IMR-90 (cell line): ENCODE data around the gene ASCL1. TPM values are rescaled to one million over a fixed set of nuclear protein-coding genes. Genes with fewer than 3 reads are reported as not detected.

ENCODE experiments used
- ATAC-seq: fragments of 200-7000 bp; cut with Tn5 transposase; 2 replicates; pipeline ENCODE4 v1.9.1; 2020; ENCODE audit warnings: low read depth, mild to moderate bottlenecking, moderate library complexity
- BruUV-seq: library from RNA; stranded (reverse); fragments of 400-500 nt; replicated peaks from 2 replicates; lab custom pipeline; 2021; lab: Mats Ljungman, UMichigan
- CTCF ChIA-PET: fragments of 300-600 bp; formaldehyde crosslinking; extraction: SDS; loops from one replicate; lab custom pipeline; 2021; ENCODE audit warnings: antibody characterized with exemption; lab: Yijun Ruan, JAX
- POLR2A ChIA-PET: fragments of 300-600 bp; sonication (Branson Sonifier 250); formaldehyde crosslinking; loops from one replicate; lab custom pipeline; 2022; ENCODE audit warnings: antibody characterized with exemption; ENCODE audit not compliant: unreplicated experiment; lab: Charles Lee
- DNase-seq: peaks from one replicate; pipeline ENCODE4 v3.0.0; 2013
- H2AFZ ChIP-seq: replicated peaks from 2 replicates; pipeline ENCODE3; 2013; ENCODE audit warnings: low read length, mild to moderate bottlenecking; ENCODE audit not compliant: poor library complexity
- H2AK5ac ChIP-seq: 2 replicates; pipeline ENCODE4 v1.6.1; 2013; ENCODE audit warnings: low read depth, low read length, inconsistent platforms
- H2AK9ac ChIP-seq: replicated peaks from 2 replicates; pipeline ENCODE3; 2013; ENCODE audit warnings: mild to moderate bottlenecking, low read depth, low read length, moderate library complexity; ENCODE audit not compliant: poor library complexity
- H2BK120ac ChIP-seq: 2 replicates; pipeline ENCODE4 v1.6.1; 2013; ENCODE audit warnings: low read depth, low read length, inconsistent platforms
- H2BK15ac ChIP-seq: 3 replicates; pipeline ENCODE4 v1.6.1; 2013; ENCODE audit warnings: low read depth, low read length, inconsistent platforms
- H2BK20ac ChIP-seq: 2 replicates; pipeline ENCODE4 v1.6.1; 2013; ENCODE audit warnings: low read depth, mild to moderate bottlenecking, inconsistent platforms, low read length, moderate library complexity
- H2BK5ac ChIP-seq: 2 replicates; pipeline ENCODE4 v1.6.1; 2013; ENCODE audit warnings: mild to moderate bottlenecking, low read depth, low read length, inconsistent platforms; ENCODE audit not compliant: poor library complexity, severe bottlenecking
- H3K14ac ChIP-seq: replicated peaks from 2 replicates; pipeline ENCODE4 v1.6.1; 2013; ENCODE audit warnings: low read depth, low read length, inconsistent platforms
- H3K18ac ChIP-seq: 2 replicates; pipeline ENCODE4 v1.6.1; 2013; ENCODE audit warnings: low read depth, low read length, control low read depth
- H3K23ac ChIP-seq: 2 replicates; pipeline ENCODE4 v1.6.1; 2013; ENCODE audit warnings: low read depth, low read length, inconsistent platforms
- H3K27ac ChIP-seq: 2 replicates; pipeline ENCODE4 v1.5.1; 2013; ENCODE audit warnings: mild to moderate bottlenecking, control low read depth, low read length; ENCODE audit not compliant: insufficient read depth
- H3K27me3 ChIP-seq: 2 replicates; pipeline ENCODE4 v1.6.1; 2013; ENCODE audit warnings: low read length; ENCODE audit not compliant: control insufficient read depth, insufficient read depth
- H3K36me3 ChIP-seq: 2 replicates; pipeline ENCODE4 v1.6.1; 2013; ENCODE audit warnings: low read length, mixed read lengths; ENCODE audit not compliant: control insufficient read depth, insufficient read depth
- H3K4ac ChIP-seq: 2 replicates; pipeline ENCODE4 v1.6.1; 2013; ENCODE audit warnings: low read depth, low read length, inconsistent platforms
- H3K4me1 ChIP-seq: 2 replicates; pipeline ENCODE4 v1.6.1; 2013; ENCODE audit warnings: low read length, mixed read lengths; ENCODE audit not compliant: control insufficient read depth, insufficient read depth
- H3K4me2 ChIP-seq: 2 replicates; pipeline ENCODE4 v1.6.1; 2013; ENCODE audit warnings: low read depth, mild to moderate bottlenecking, control low read depth, low read length, moderate library complexity
- H3K4me3 ChIP-seq: 2 replicates; pipeline ENCODE4 v1.5.1; 2013; ENCODE audit warnings: low read depth, mild to moderate bottlenecking, control low read depth, low read length, moderate library complexity; ENCODE audit not compliant: insufficient read depth
- H3K56ac ChIP-seq: 2 replicates; pipeline ENCODE4 v1.6.1; 2013; ENCODE audit warnings: low read length, inconsistent platforms; ENCODE audit not compliant: insufficient read depth; ENCODE audit errors: extremely low read depth
- H3K79me1 ChIP-seq, 2 experiments: 2 replicates each; pipeline ENCODE4 v1.6.1; 2013; ENCODE audit warnings: low read length in 2 of 2, inconsistent platforms in 1 of 2, low read depth in 1 of 2
- H3K9ac ChIP-seq: 2 replicates; pipeline ENCODE4 v1.6.1; 2013; ENCODE audit warnings: low read depth, low read length, control low read depth
- H3K9me1 ChIP-seq: 2 replicates; pipeline ENCODE4 v1.6.1; 2013; ENCODE audit warnings: low read length, inconsistent platforms; ENCODE audit not compliant: insufficient read depth
- H3K9me3 ChIP-seq: 2 replicates; pipeline ENCODE4 v1.6.1; 2013; ENCODE audit warnings: low read length; ENCODE audit not compliant: control insufficient read depth, insufficient read depth
- H4K20me1 ChIP-seq: 2 replicates; pipeline ENCODE4 v1.6.1; 2013; ENCODE audit warnings: low read length, inconsistent platforms; ENCODE audit not compliant: insufficient read depth
- H4K5ac ChIP-seq: 2 replicates; pipeline ENCODE4 v1.6.1; 2013; ENCODE audit warnings: mild to moderate bottlenecking, low read depth, low read length, control low read depth
- H4K8ac ChIP-seq, 2 experiments: 2 replicates each; pipeline ENCODE4 v1.6.1; 2013; ENCODE audit warnings: low read depth in 2 of 2, low read length in 2 of 2, control low read depth in 1 of 2, inconsistent platforms in 1 of 2
- H4K91ac ChIP-seq: 2 replicates; pipeline ENCODE4 v1.6.1; 2013; ENCODE audit warnings: low read depth, low read length, inconsistent platforms; ENCODE audit not compliant: insufficient read depth
- BHLHE40 ChIP-seq: fragments of 150-350 bp; IDR thresholded peaks from 2 replicates; pipeline ENCODE4 v1.6.1; 2016; ENCODE audit warnings: mild to moderate bottlenecking, low read depth, low read length
- CHD1 ChIP-seq: IDR thresholded peaks from 2 replicates; pipeline ENCODE4 v1.6.1; 2012; ENCODE audit warnings: low read depth, low read length, improper control_type of control experiment
- RCOR1 ChIP-seq: IDR thresholded peaks from 2 replicates; pipeline ENCODE4 v1.6.1; 2012; ENCODE audit warnings: mild to moderate bottlenecking, low read length, improper control_type of control experiment; ENCODE audit not compliant: insufficient replicate concordance
- WGBS, 2 experiments: methylation state at CpG; one replicate each; pipeline versions ENCODE4 v1.1.5 to v1.1.7; 2013; ENCODE audit warnings: missing lambda C conversion rate in 2 of 2; ENCODE audit not compliant: insufficient read length in 1 of 2; ENCODE audit errors: extremely low coverage in 2 of 2; 5-methylcytosine and 5-hydroxymethylcytosine counted together
- dilution Hi-C: fragments of 300-500 bp; cut with HindIII; formaldehyde crosslinking; loops from one replicate; pipeline ENCODE4 v1.14.3; 2018; ENCODE audit warnings: low sequenced_read_pairs; ENCODE audit not compliant: unreplicated experiment
- in situ Hi-C: fragments of 300-500 bp; cut with MboI; formaldehyde crosslinking; loops from 3 replicates; pipeline ENCODE4 v1.14.3; 2019; ENCODE audit warnings: low sequenced_read_pairs, inconsistent platforms, mixed read lengths
- intact Hi-C: fragments of 100-400 bp; cut with micrococcal nuclease; formaldehyde crosslinking; loops from 2 replicates; pipeline ENCODE4 v1.10.0; 2022
- polyA plus RNA-seq, 3 experiments: library from polyadenylated mRNA; depleted of rRNA; stranded (reverse); fragments of >200 nt; gene quantifications; 2 replicates each; pipeline ENCODE4 v1.2.3, GENCODE V29; 2012; ENCODE audit warnings: low replicate concordance in 1 of 3
- total RNA-seq: library from RNA; depleted of rRNA; stranded (reverse); fragments of >200 nt; gene quantifications from 2 replicates; pipeline ENCODE4 v1.2.3, GENCODE V29; 2012
- TF ChIP-seq, protein P1 (sequence below): fragments of 150-350 bp; IDR thresholded peaks from 2 replicates; pipeline ENCODE4 v1.6.1; 2016; ENCODE audit warnings: low read depth, mild to moderate bottlenecking, low read length, moderate library complexity, borderline replicate concordance

ASCL1 gene
- total and polyA plus RNA-seq, 2 of the 4 experiments (the other 2 are of a cell fraction) = not detected

DNA sequence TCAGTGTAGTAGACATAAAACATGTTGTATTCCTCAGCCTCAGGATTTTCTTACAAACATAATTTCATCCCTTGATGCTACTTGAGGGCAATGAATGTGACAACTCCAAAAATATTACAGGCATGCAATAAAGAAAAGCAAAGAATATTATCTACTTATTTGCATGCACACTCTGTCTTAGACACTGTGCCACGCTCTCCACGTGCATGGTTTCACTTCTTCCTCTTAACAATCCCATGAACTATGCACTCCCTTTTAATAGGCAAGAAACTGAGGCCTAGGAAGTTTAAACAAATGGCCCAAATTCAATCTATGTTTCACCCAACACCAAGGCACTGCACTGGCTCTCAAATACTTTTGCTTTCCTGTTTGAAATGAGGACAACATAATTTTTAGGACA lies 38.6 kb upstream of the ASCL1 start:
- no peak overlapping the region for H2BK15ac ChIP-seq
- no peak overlapping the region for H3K23ac ChIP-seq
- H2BK5ac ChIP-seq = no peak overlapping the region
- no peaks in the 10 kb centered on the region for H3K9me1 ChIP-seq
- no peak overlapping the region for H3K4me2 ChIP-seq
- ATAC-seq = no peak
- H4K8ac ChIP-seq = no peak overlapping the region
- no peak overlapping the region for H3K27ac ChIP-seq
- H3K56ac ChIP-seq = no peak overlapping the region
- H3K4ac ChIP-seq = no peak overlapping the region
- H2BK120ac ChIP-seq = no peak overlapping the region
- intact Hi-C loops = no loop called here
- dilution Hi-C loops = no loop called here
- peaks cover 2% of the 10 kb centered on the region for H3K9me3 ChIP-seq
- WGBS, 2 experiments = no CpG with 5 or more reads among the region's 2 CpGs
- in situ Hi-C loops = no loop called here
- H2BK20ac ChIP-seq = no peak overlapping the region
- ChIA-PET CTCF (no interaction called here), POLR2A (no interaction called here)
- no peak overlapping the region for H2AFZ ChIP-seq
- no peak overlapping the region for H3K4me3 ChIP-seq
- H2AK5ac ChIP-seq = no peak overlapping the region
- H3K4me1 ChIP-seq = no peaks in the 10 kb centered on the region
- H3K36me3 ChIP-seq = no peaks in the 10 kb centered on the region
- H4K5ac ChIP-seq = no peak overlapping the region
- H3K9ac ChIP-seq = no peak overlapping the region
- no peaks in the 10 kb centered on the region for H3K79me1 ChIP-seq
- H3K14ac ChIP-seq = no peak overlapping the region
- H2AK9ac ChIP-seq = no peak overlapping the region
- H3K18ac ChIP-seq = no peak overlapping the region
- no peaks in the 10 kb centered on the region for H4K20me1 ChIP-seq
- TF ChIP-seq RCOR1 (no peak), BHLHE40 (no peak), CHD1 (no peak)
- TF ChIP-seq, protein P1, sequence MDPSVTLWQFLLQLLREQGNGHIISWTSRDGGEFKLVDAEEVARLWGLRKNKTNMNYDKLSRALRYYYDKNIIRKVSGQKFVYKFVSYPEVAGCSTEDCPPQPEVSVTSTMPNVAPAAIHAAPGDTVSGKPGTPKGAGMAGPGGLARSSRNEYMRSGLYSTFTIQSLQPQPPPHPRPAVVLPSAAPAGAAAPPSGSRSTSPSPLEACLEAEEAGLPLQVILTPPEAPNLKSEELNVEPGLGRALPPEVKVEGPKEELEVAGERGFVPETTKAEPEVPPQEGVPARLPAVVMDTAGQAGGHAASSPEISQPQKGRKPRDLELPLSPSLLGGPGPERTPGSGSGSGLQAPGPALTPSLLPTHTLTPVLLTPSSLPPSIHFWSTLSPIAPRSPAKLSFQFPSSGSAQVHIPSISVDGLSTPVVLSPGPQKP = no peak
- BruUV-seq = no TSS peak
- no peaks in the 10 kb centered on the region for H3K27me3 ChIP-seq
- H4K91ac ChIP-seq = no peak overlapping the region
- no peak for DNase-seq
